Gastrocnemius medialis (tissue), 4 donors: ENCODE results near the gene THTPA. TPM values are rescaled to one million over a fixed set of nuclear protein-coding genes. Genes with fewer than 3 reads are reported as not detected.
A peak's percentile ranks its signal among the peaks of the same experiment; 100 is the strongest.

Experiments
- ATAC-seq, 2 donors: fragments of 150-250 bp; one replicate each; pipeline ENCODE4 v1.9.1; 2016
- DNase-seq, 2 donors: peaks; one replicate each; pipeline ENCODE4 v3.0.0-alpha.2; 2019
- H3K27ac ChIP-seq, 4 donors: fragments of 200-600 bp; sonication (generic); 1 replicate in 1 of 4; 2 replicates in 3 of 4; pipeline ENCODE4 v1.5.1; 2016 to 2018; ENCODE audit warnings: mild to moderate bottlenecking in 2 of 4, moderate library complexity in 1 of 4
- H3K27me3 ChIP-seq, 3 donors: fragments of 200-600 bp; sonication (generic) in 2 of 3; 1 replicate in 1 of 3; 2 replicates in 2 of 3; pipeline versions ENCODE4 v1.5.1 to v1.6.0; 2016 to 2019; ENCODE audit warnings: mild to moderate bottlenecking in 1 of 3, moderate library complexity in 1 of 3
- H3K36me3 ChIP-seq, 2 donors: fragments of 200-600 bp; sonication (generic) in 1 of 2; one replicate each; pipeline ENCODE4 v1.5.1; 2017 to 2018
- H3K4me1 ChIP-seq, 2 donors: fragments of 200-600 bp; sonication (generic) in 1 of 2; one replicate each; pipeline ENCODE4 v1.5.1; 2016 to 2017; ENCODE audit warnings: mild to moderate bottlenecking in 2 of 2
- H3K4me3 ChIP-seq, 4 donors: fragments of 200-600 bp; sonication (generic) in 3 of 4; 1 replicate in 1 of 4; 2 replicates in 3 of 4; pipeline ENCODE4 v1.5.1; 2016 to 2019; ENCODE audit warnings: mild to moderate bottlenecking in 2 of 4
- H3K9me3 ChIP-seq, 3 donors: fragments of 200-600 bp; sonication (generic) in 2 of 3; 1 replicate in 1 of 3; 2 replicates in 2 of 3; pipeline ENCODE4 v1.5.1; 2016 to 2019
- POLR2A ChIP-seq, 2 donors: fragments of 450-650 bp; IDR thresholded peaks; one replicate each; pipeline ENCODE4 v1.6.1; 2017; ENCODE audit warnings: antibody characterized with exemption in 2 of 2, mild to moderate bottlenecking in 2 of 2, moderate library complexity in 2 of 2
- in situ Hi-C, 4 donors: fragments of 200-750 bp; cut with MboI; loops; one replicate each; pipeline versions ENCODE4 v1.15.0 to v1.8.0; 2017; ENCODE audit warnings: low sequenced_read_pairs in 4 of 4
- intact Hi-C: fragments of 100-400 bp; cut with DNase I; formaldehyde crosslinking; loops from one replicate; pipeline ENCODE4 v1.15.1; 2023; ENCODE audit warnings: low total_unique reads
- total RNA-seq, 4 donors: library from RNA; depleted of rRNA; stranded (reverse); fragments of >200 nt; gene quantifications; one replicate each; pipeline versions ENCODE4 v1.1.0 to v1.2.3, GENCODE V29; 2016
- TF ChIP-seq, protein P1 (sequence below), 5 experiments: fragments of 450-650 bp in 3 of 5; fragments of 200-600 bp in 2 of 5; sonication (generic) in 2 of 5; IDR thresholded peaks in 4 of 5; conservative IDR thresholded peaks in 1 of 5; 1 replicate in 4 of 5; 2 replicates in 1 of 5; pipeline ENCODE4 v1.5.1; 2016 to 2019; ENCODE audit warnings: antibody characterized with exemption in 5 of 5, mild to moderate bottlenecking in 3 of 5, moderate library complexity in 3 of 5

Gene THTPA
- total RNA-seq, 4 donors from 2014 or later = 13.2 to 32.9 (median 21.4) TPM

- peaks cover 0 to 8% of the 10 kb centered on the region in 2 donors for H3K4me1 ChIP-seq
- no peaks in the 10 kb centered on the region for H3K36me3 ChIP-seq
- peak overlapping the region; percentile 43 to 73 (median 56) for H3K27ac ChIP-seq
- intact Hi-C loops = no loop called here
- TF ChIP-seq POLR2A (IDR thresholded peaks at IDR 0.05) = no peak
- TF ChIP-seq, protein P1, sequence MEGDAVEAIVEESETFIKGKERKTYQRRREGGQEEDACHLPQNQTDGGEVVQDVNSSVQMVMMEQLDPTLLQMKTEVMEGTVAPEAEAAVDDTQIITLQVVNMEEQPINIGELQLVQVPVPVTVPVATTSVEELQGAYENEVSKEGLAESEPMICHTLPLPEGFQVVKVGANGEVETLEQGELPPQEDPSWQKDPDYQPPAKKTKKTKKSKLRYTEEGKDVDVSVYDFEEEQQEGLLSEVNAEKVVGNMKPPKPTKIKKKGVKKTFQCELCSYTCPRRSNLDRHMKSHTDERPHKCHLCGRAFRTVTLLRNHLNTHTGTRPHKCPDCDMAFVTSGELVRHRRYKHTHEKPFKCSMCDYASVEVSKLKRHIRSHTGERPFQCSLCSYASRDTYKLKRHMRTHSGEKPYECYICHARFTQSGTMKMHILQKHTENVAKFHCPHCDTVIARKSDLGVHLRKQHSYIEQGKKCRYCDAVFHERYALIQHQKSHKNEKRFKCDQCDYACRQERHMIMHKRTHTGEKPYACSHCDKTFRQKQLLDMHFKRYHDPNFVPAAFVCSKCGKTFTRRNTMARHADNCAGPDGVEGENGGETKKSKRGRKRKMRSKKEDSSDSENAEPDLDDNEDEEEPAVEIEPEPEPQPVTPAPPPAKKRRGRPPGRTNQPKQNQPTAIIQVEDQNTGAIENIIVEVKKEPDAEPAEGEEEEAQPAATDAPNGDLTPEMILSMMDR (IDR thresholded peaks at IDR 0.05 in 4 of 5, conservative IDR thresholded peaks at IDR 0.05 in 1 of 5) = no peak
- in situ Hi-C loops = loop anchor here in 1 of 4 donors (10.0 kb wide), 1 partner anchor 51 kb away; no protein-coding TSS in a partner anchor
- no peak overlapping the region for H3K4me3 ChIP-seq
- no peaks in the 10 kb centered on the region for H3K27me3 ChIP-seq
- ATAC-seq (no peak), DNase-seq (no peak)
- no peaks in the 10 kb centered on the region for H3K9me3 ChIP-seq
Observed at GRCh38 chr14:23545740-23546365, 10.2 kb upstream of the THTPA start.

- DNase-seq (no peak), ATAC-seq (no peak)
- no peaks in the 10 kb centered on the region for H3K36me3 ChIP-seq
- no peak for TF ChIP-seq POLR2A (IDR thresholded peaks at IDR 0.05)
- TF ChIP-seq, protein P1 (IDR thresholded peaks at IDR 0.05 in 4 of 5, conservative IDR thresholded peaks at IDR 0.05 in 1 of 5) = no peak
- no peak overlapping the region for H3K4me3 ChIP-seq
- H3K9me3 ChIP-seq = no peaks in the 10 kb centered on the region
- intact Hi-C loops (no loop called here), in situ Hi-C loops (loop anchor here in 1 of 4 donors (10.0 kb wide), 1 partner anchor 52 kb away; no protein-coding TSS in a partner anchor)
- peak overlapping the region in 3 of 4 donors; percentile 9 to 47 (median 37) for H3K27ac ChIP-seq
- H3K4me1 ChIP-seq = peaks cover 0 to 11% of the 10 kb centered on the region in 2 donors
- no peaks in the 10 kb centered on the region for H3K27me3 ChIP-seq
Observed at GRCh38 chr14:23546450-23547035, 9.5 kb upstream of the THTPA start.

DNA sequence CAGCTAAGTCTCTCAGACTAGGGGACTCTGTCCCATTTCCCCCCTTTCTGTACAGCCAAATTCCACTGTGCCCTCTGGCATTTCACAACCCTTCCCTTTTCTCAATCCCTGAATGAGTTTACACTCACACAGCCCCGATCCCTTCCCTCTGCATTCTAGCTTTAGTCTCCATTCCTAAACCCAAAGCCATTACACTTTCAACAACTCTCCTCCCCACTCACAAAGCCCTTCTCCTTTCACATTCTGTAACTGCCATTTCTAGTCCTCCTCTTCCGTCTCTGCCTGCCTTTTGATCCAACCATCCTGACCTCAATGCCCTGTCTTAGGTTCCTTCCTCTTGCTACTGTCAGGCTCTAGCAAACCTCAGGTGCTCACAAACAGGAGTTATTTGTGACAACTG, 8.1 kb upstream of the THTPA start:
- Histone ChIP-seq H3K9me3 (no peaks in the 10 kb centered on the region), H3K36me3 (no peaks in the 10 kb centered on the region), H3K27ac (no peak overlapping the region), H3K4me3 (no peak overlapping the region), H3K27me3 (no peaks in the 10 kb centered on the region), H3K4me1 (peaks cover 4 to 11% of the 10 kb centered on the region in 2 donors)
- intact Hi-C loops = no loop called here
- TF ChIP-seq, protein P1 (IDR thresholded peaks at IDR 0.05 in 4 of 5, conservative IDR thresholded peaks at IDR 0.05 in 1 of 5) = no peak
- TF ChIP-seq POLR2A (IDR thresholded peaks at IDR 0.05) = no peak
- DNase-seq = no peak
- in situ Hi-C loops = loop anchor here in 1 of 4 donors (10.0 kb wide), 1 partner anchor 53 kb away; no protein-coding TSS in a partner anchor
- ATAC-seq = no peak

DNA sequence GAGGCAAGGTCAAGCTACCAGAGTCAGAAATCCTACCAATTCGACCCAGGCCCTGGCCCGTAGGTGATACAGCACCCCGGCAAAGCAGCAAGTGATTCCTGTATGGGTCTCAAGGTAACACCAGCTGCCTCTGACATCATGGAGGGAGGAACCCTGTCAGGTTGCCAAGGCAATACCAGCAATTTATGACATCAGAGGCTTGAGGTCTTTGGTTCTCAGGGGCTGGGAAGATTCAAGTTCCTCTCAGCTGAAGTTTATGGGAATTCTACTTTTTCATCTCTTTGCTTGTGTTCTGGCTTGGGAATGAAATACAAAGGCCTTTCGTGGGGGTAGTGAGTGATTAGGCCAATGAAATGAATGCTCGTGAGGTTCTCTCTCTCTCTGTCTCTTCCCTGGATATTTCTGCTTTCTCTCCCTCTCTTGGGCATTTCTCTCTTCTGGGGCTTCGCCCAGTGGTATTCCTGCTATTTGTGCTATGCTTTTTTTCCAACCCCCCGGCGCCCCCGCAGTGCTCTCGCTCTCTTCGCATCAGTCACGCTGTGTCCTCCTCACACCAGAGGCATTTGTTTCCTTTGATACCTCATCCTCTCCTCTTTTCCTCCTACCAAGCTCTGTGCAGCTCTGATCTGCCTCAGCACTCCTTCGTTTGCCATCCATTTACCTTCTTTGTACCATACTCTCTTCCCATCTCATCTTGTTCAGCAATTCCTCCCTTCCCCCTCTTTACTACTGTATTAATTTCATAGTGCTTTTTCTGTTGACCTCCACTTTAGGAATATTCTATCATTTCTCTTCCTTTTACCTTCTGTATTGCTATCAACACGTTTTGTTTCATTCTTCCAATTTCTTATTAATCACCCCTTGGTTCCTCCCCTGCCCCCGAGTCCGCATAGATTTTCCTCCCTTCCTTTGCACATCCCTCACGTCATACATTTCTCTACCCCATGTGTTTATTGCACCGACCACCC, 7.4 kb upstream of the THTPA start:
- ATAC-seq = no peak

More for the DNA sequence above, 7.4 kb upstream of the THTPA start:
- peaks cover 4 to 11% of the 10 kb centered on the region in 2 donors for H3K4me1 ChIP-seq
- H3K4me3 ChIP-seq = no peak overlapping the region
- no peak overlapping the region for H3K27ac ChIP-seq
- DNase-seq = no peak
- TF ChIP-seq POLR2A (IDR thresholded peaks at IDR 0.05) = no peak
- TF ChIP-seq, protein P1 (IDR thresholded peaks at IDR 0.05 in 4 of 5, conservative IDR thresholded peaks at IDR 0.05 in 1 of 5) = no peak
- no peaks in the 10 kb centered on the region for H3K36me3 ChIP-seq
- H3K27me3 ChIP-seq = no peaks in the 10 kb centered on the region
- in situ Hi-C loops (loop anchor here in 1 of 4 donors (10.0 kb wide), 1 partner anchor 54 kb away; no protein-coding TSS in a partner anchor), intact Hi-C loops (no loop called here)
- no peaks in the 10 kb centered on the region for H3K9me3 ChIP-seq
